Glutamatergic neuron (in vitro differentiated cells): ENCODE measurements around the gene MKKS. TPM values are rescaled to one million over a fixed set of nuclear protein-coding genes. Genes with fewer than 3 reads are reported as not detected.

ENCODE experiments used
- DNase-seq: peaks from one replicate; pipeline ENCODE4 v3.0.0; 2022
- H3K27ac Mint-ChIP-seq: one replicate; pipeline ENCODE4 v1.8.0; 2020; ENCODE audit warnings: mild to moderate bottlenecking, mixed read lengths, inconsistent platforms; ENCODE audit not compliant: unreplicated experiment
- H3K27me3 Mint-ChIP-seq: one replicate; pipeline ENCODE4 v1.8.0; 2020; ENCODE audit warnings: mild to moderate bottlenecking, moderate library complexity, mixed read lengths, inconsistent platforms; ENCODE audit not compliant: unreplicated experiment
- H3K36me3 Mint-ChIP-seq: one replicate; pipeline ENCODE4 v1.8.0; 2020; ENCODE audit warnings: mild to moderate bottlenecking, mixed read lengths, inconsistent platforms; ENCODE audit not compliant: unreplicated experiment
- H3K4me1 Mint-ChIP-seq: one replicate; pipeline ENCODE4 v1.8.0; 2020; ENCODE audit warnings: mild to moderate bottlenecking, low read depth, mixed read lengths, inconsistent platforms; ENCODE audit not compliant: unreplicated experiment
- H3K4me3 Mint-ChIP-seq: one replicate; pipeline ENCODE4 v1.8.0; 2020; ENCODE audit warnings: mild to moderate bottlenecking, mixed read lengths, inconsistent platforms; ENCODE audit not compliant: unreplicated experiment
- H3K9me3 Mint-ChIP-seq: one replicate; pipeline ENCODE4 v1.8.0; 2020; ENCODE audit warnings: mild to moderate bottlenecking, moderate library complexity, mixed read lengths, inconsistent platforms; ENCODE audit not compliant: unreplicated experiment
- total RNA-seq: library from RNA; stranded (reverse); fragmentation: NEBNext Ultra II Directional; extraction: Animal tissue kit (Norgen Biotek cat#: 25700); gene quantifications from one replicate; pipeline ENCODE4 v1.2.1, GENCODE V29; 2021; ENCODE audit not compliant: unreplicated experiment
- TF ChIP-seq, protein P1 (sequence below): fragments of 200-600 bp; sonication (generic); IDR thresholded peaks from one replicate; pipeline ENCODE4 v1.5.0; 2021; ENCODE audit not compliant: partially characterized antibody, unreplicated experiment

The MKKS gene
- total RNA-seq, 1 donor from 2014 or later, result 15.1 TPM

DNA sequence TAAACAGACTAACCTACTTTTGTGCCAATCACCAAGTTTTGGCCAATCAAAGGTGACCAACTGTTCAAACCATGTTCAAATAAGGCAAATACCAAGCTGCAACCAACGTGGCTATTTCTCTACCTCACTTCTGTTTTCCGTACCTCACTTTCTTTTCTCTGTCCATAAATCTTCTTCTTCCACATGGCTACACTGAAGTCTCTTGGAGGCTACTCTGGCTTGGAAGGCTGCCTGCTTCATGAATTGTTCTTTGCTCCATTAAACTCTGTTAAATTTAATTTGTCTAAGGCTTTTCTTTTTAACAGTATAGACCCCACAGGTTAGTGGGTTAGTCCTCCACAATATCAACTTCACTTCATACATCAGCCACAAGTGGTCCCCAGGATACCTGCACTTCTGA, 58.8 kb downstream of the MKKS start:
- H3K27ac Mint-ChIP-seq, result no peak overlapping the region
- H3K4me1 Mint-ChIP-seq, result no peaks in the 10 kb centered on the region
- no peaks in the 10 kb centered on the region for H3K9me3 Mint-ChIP-seq
- H3K36me3 Mint-ChIP-seq, result peaks cover 5% of the 10 kb centered on the region
- no peaks in the 10 kb centered on the region for H3K27me3 Mint-ChIP-seq
- no peak for DNase-seq
- no peak overlapping the region for H3K4me3 Mint-ChIP-seq
- TF ChIP-seq, protein P1, sequence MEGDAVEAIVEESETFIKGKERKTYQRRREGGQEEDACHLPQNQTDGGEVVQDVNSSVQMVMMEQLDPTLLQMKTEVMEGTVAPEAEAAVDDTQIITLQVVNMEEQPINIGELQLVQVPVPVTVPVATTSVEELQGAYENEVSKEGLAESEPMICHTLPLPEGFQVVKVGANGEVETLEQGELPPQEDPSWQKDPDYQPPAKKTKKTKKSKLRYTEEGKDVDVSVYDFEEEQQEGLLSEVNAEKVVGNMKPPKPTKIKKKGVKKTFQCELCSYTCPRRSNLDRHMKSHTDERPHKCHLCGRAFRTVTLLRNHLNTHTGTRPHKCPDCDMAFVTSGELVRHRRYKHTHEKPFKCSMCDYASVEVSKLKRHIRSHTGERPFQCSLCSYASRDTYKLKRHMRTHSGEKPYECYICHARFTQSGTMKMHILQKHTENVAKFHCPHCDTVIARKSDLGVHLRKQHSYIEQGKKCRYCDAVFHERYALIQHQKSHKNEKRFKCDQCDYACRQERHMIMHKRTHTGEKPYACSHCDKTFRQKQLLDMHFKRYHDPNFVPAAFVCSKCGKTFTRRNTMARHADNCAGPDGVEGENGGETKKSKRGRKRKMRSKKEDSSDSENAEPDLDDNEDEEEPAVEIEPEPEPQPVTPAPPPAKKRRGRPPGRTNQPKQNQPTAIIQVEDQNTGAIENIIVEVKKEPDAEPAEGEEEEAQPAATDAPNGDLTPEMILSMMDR, result no peak

DNA sequence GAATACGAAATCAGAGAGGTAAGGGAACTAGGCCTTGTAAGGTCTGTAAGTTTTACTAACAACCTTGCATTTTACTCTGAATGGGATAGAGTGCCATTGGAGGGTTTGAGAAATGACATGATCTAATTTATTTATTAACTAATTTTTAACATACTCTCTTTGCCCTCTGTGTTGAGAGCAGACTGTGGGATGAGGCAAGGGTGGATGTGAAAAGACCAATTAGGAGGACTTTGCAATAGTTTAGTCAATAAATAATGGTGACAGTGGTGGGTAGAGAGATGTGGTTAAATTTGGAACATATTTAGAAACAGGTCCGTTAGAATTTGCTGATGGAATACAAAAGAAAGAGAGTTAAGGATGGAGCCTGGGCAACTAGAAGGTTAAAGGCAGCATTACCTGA, 60.0 kb downstream of the MKKS start:
- no peaks in the 10 kb centered on the region for H3K27me3 Mint-ChIP-seq
- no peaks in the 10 kb centered on the region for H3K9me3 Mint-ChIP-seq
- TF ChIP-seq, protein P1, result no peak
- H3K4me3 Mint-ChIP-seq, result no peak overlapping the region
- peaks cover 5% of the 10 kb centered on the region for H3K36me3 Mint-ChIP-seq
- H3K27ac Mint-ChIP-seq, result no peak overlapping the region
- no peak for DNase-seq
- no peaks in the 10 kb centered on the region for H3K4me1 Mint-ChIP-seq

DNA sequence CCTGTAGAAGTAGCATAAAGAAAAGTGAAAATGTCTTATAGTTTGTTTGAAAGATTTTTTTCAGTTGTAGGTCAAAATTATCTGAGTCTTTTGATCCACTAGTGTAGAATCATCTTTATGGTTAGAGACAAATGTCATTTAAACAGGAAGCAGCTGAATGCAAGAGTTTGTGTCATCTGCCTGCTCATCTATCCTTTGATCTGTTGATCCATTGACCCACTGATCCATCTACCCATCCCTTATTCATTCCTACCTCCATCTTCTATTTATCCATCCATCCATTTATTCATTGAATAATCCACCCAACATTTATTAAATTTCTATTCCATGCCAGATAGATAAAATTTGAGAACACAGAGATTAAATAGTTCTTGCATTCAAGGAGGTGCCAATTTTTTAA, 62.6 kb downstream of the MKKS start:
- Mint-ChIP-seq H3K4me1 (peaks cover 2% of the 10 kb centered on the region), H3K4me3 (no peak overlapping the region), H3K27ac (no peak overlapping the region), H3K36me3 (peaks cover 5% of the 10 kb centered on the region), H3K9me3 (no peaks in the 10 kb centered on the region), H3K27me3 (peaks cover 2% of the 10 kb centered on the region)
- no peak for DNase-seq
- TF ChIP-seq, protein P1, result no peak

- H3K36me3 Mint-ChIP-seq, result peaks cover 5% of the 10 kb centered on the region
- no peak overlapping the region for H3K27ac Mint-ChIP-seq
- no peak overlapping the region for H3K4me3 Mint-ChIP-seq
- peaks cover 2% of the 10 kb centered on the region for H3K4me1 Mint-ChIP-seq
- TF ChIP-seq, protein P1, result no peak
- H3K27me3 Mint-ChIP-seq, result peaks cover 2% of the 10 kb centered on the region
- no peaks in the 10 kb centered on the region for H3K9me3 Mint-ChIP-seq
- no peak for DNase-seq
Measured at GRCh38 chr20:10370091-10370887, 63.7 kb downstream of the MKKS start.

DNA sequence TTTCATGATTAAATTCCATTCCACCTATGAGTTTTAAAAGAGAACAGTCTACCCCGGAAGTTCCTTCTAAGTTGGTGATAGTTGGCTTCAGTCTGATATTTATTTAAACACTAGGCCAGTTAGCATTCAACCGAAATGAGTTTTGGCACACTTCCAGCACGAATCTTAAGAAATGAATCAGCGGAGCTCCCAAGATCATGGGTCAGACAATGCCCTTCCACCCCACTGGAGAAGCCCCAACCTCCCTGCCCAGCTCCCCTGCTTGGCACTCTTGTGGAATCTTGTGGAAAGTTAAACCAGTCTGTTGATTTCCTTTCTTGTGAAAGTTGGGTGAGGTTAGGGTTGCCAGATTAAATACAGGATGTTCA, 64.3 kb downstream of the MKKS start:
- Mint-ChIP-seq H3K4me1 (peaks cover 2% of the 10 kb centered on the region), H3K36me3 (peaks cover 5% of the 10 kb centered on the region), H3K4me3 (no peak overlapping the region), H3K9me3 (no peaks in the 10 kb centered on the region), H3K27me3 (peaks cover 2% of the 10 kb centered on the region), H3K27ac (no peak overlapping the region)
- TF ChIP-seq, protein P1, result no peak
- no peak for DNase-seq
